Embryonic facial prominence (tissue), 1 donor: ENCODE measurements around the gene SLC28A3.
A peak's percentile ranks its signal among the peaks of the same experiment; 100 is the strongest.

ENCODE experiments used
- DNase-seq: peaks from one replicate; pipeline ENCODE4 v3.0.0-alpha.2; 2016; ENCODE audit errors: extremely low spot score

The SLC28A3 gene

GRCh38 chr9:84241817-84242373 is 98.7 kb downstream of the SLC28A3 start:
- DNase-seq = no peak

DNA sequence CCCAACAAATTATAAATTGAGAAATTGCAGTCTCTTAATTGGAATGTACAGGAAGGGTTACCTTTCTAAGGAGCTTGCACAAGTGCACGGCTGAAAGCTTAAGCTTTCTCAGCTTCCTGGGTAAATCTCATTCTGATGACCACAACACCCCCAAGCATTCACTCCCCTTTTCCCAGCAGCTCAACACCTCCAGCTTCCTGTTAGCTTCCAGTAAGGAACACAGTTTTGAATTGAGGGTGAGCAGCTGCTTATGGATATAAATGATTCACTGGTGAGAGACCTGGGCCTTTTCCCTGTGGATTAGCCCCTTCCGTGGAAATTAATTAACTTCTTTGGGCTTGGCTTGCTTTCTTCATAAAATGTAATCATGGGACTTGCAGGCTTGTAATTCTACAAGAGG is 101.2 kb downstream of the SLC28A3 start:
- no peak for DNase-seq

DNA sequence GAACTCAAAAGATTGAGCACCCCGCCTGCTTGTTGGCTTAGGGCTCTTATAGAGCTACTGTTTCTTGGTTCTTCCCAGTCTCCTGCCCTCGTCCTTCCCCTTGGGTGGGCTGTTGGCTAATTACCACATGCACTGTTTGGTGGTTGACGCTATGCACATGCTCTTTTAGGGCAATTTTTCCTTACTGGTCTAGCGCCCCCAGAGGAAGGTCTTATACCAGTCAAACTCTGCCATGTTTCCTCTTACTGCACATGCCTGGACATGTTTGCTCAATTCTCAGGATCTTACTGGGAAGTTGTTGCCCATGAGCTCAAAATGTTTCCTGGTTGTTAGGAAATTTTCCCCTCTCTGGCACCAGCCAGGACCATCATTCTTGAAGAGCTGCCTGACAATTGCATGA is 101.9 kb downstream of the SLC28A3 start:
- no peak for DNase-seq

DNA sequence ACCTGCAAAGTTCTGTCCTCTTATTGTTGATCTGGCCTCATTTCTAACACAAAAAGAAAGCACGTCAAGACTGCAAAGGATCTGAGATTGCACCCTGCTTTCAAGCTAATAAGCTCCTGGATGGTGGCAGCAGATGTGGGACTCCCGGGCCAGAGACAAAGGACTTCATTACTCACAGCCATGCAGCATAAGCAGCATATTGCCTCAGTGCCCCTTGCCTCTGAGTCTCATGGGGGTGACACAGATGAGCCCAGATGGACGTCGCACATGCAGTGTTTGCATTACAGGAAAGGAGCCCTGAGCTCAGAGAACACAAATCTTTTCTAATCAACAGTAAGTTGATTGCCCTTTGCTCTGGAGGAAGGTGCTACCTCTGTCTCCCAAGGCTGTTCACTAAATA is 105.0 kb downstream of the SLC28A3 start:
- no peak for DNase-seq

DNA sequence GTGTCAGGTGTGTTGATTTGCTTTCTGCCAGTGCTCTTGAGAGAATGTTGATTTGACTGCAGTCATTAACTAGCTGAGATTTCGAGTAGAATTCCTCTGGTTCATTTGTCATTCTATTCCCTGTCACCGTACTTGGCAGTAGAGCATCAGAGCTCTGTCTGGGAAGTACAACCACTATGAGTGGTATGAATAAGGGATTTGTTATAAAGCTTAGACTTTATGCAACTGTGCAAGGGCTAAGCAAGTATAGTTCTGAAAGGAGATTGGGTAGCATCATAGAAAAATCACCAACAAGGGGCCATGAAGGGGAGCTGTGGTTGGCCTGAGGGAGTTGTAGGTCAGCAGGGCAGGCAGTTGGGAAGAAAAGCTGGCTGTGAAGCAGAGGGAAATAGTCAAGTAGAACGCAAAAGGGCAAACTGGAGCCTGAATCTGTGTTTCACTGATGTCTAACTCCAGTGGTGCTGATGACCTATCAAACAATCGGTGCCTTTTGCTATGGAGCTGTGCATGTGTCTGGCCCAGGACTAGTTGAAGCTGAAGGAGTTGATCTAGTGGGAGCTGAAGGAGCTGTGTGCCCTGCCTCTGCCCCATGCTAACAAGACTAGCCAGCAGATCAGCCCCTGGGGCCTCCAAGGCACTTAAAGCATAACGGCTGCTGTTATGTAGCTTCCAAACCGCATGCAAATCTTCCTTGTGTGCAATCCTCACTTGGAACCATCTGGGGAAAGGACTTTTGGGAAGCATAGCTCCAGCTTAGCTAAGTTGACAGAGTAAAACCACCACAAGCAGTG is 110.0 kb downstream of the SLC28A3 start:
- peak; percentile 46 for DNase-seq

DNA sequence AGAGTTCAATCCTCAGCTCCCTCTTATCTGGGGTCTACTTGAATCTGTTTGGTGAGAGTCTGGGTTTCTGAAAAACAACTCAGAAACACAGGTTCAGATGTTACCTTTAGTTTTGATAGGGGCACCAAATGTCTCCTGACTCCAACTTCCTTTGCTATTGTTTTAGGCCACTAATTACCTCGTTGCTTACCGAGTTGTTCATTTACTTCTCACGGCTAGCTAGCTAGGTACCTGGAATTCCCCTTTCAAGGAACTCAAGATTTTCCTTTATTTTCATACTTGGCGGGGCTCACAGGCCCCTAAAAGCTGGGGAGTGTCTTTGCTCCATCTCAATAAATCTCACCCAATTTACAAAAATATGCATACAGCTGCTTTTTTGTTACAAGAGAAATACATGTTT is 111.4 kb downstream of the SLC28A3 start:
- DNase-seq = no peak

- no peak for DNase-seq
Observed at GRCh38 chr9:84228130-84228720, 112.3 kb downstream of the SLC28A3 start.

DNA sequence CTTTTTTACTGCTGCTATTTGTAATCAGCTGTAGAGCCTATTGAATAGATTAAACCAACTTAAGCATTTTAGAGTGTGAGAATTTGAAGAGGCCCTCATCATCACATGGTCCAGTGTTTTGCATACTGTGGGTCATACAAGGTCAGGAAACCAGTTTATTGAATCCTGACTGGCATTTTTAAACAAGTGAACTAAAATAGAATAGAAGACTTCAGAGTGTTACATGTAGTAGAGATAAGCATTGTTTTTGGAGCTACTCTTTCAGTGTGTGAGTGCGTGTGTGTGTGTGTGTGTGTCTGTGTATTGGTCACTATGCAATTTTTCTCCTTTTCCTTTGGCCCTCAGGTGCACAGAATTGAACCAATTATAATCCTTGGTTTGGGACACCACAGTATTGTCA is 114.4 kb downstream of the SLC28A3 start:
- no peak for DNase-seq
